GM13976 (cell line): ENCODE measurements around the gene RAB40C.

Source experiments
- DNase-seq: peaks from one replicate; pipeline ENCODE4 v3.0.0; 2012; ENCODE audit warnings: low spot score
- CTCF ChIP-seq: IDR thresholded peaks from 2 replicates; pipeline ENCODE4 v1.5.1; 2012; ENCODE audit warnings: borderline replicate concordance, mild to moderate bottlenecking; ENCODE audit not compliant: insufficient read depth; ENCODE audit errors: extremely low read depth, missing control alignments, control extremely low read depth
- in situ Hi-C: fragments of 300-500 bp; cut with MboI; formaldehyde crosslinking; loops from one replicate; pipeline ENCODE4 v1.12.0; 2022; ENCODE audit warnings: low sequenced_read_pairs, mixed read lengths, inconsistent platforms; ENCODE audit not compliant: unreplicated experiment

RAB40C gene

GRCh38 chr16:580946-581498 is 8.8 kb upstream of the RAB40C start:
- in situ Hi-C loops = no loop called here
- TF ChIP-seq CTCF = no peak
- no peak for DNase-seq

- DNase-seq = no peak
- in situ Hi-C loops = no loop called here
- no peak for TF ChIP-seq CTCF
Measured at GRCh38 chr16:582218-582613, 7.7 kb upstream of the RAB40C start.

GRCh38 chr16:582614-583331 is 7.1 kb upstream of the RAB40C start:
- DNase-seq = no peak
- no peak for TF ChIP-seq CTCF
- in situ Hi-C loops = no loop called here

- in situ Hi-C loops = no loop called here
- no peak for TF ChIP-seq CTCF
- DNase-seq = no peak
Measured at GRCh38 chr16:583470-583814, 6.4 kb upstream of the RAB40C start.

- no peak for DNase-seq
- TF ChIP-seq CTCF = no peak
- in situ Hi-C loops = no loop called here
Measured at GRCh38 chr16:583815-584591, 5.9 kb upstream of the RAB40C start.

- no peak for TF ChIP-seq CTCF
- no peak for DNase-seq
- in situ Hi-C loops = no loop called here
Measured at GRCh38 chr16:585351-585750, 4.5 kb upstream of the RAB40C start.
